HTERT RPE-1 (cell line): Measurements from ENCODE around the gene SNAPC3.

Experiments used
- in situ Hi-C: fragments of 300-500 bp; cut with MboI; formaldehyde crosslinking; loops from 4 replicates; pipeline ENCODE4 v1.14.3; 2020; ENCODE audit warnings: low sequenced_read_pairs

Gene SNAPC3

GRCh38 chr9:15485836-15486666 lies 63.4 kb downstream of the SNAPC3 start:
- in situ Hi-C loops: no loop called here

- in situ Hi-C loops: no loop called here
Measured at GRCh38 chr9:15491950-15492349, 69.3 kb downstream of the SNAPC3 start.

DNA sequence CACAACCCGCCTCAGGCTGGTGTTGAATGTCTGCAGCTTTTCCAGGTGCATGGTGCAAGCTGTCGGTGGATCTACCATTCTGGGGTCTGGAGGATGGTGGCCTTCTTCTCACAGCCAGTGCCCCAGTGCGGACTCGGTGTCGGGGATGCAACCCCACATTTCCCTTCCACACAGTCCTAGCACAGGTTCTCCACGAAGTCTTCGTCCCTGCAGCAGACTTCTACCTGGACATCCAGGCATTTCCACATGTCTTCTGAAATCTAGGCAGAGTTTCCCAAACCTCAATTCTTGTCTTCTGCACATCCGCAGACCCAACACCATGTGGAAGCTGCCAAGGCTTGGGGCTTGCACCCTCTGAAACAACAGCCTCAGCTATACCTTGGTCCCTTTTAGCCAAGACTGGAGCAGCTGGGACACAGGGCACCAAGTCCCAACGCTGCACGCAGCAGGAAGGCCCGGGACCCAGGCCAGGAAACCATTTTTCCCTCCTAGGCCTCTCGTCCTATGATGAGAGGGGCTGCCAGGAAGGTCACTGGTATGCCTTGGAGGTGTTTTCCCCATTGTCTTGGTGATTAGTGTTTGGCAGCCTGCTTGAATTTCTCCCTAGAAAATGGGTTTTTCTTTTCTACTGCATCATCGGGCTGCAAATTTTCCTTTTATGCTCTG lies 69.9 kb downstream of the SNAPC3 start:
- in situ Hi-C loops: no loop called here

- in situ Hi-C loops: no loop called here
Measured at GRCh38 chr9:15498246-15498995, 75.7 kb downstream of the SNAPC3 start.

DNA sequence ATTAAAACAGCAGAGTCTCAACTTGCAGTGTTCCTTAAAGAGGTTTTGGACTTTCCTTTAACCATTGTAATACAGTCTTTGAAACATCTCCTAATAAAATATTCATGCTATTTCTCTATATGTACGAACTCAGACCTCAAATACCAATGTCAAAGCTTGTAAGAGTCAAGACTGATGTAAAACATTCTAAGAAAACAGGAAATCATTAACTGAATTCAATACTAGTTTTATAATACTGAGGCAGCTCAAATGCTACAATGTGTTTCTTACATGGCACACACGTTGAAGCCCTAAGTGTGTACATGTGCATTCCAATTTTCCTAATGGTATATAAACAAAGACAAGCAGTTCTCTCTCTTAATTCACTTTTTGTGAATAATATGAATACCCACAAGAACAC lies 76.5 kb downstream of the SNAPC3 start:
- in situ Hi-C loops: no loop called here

DNA sequence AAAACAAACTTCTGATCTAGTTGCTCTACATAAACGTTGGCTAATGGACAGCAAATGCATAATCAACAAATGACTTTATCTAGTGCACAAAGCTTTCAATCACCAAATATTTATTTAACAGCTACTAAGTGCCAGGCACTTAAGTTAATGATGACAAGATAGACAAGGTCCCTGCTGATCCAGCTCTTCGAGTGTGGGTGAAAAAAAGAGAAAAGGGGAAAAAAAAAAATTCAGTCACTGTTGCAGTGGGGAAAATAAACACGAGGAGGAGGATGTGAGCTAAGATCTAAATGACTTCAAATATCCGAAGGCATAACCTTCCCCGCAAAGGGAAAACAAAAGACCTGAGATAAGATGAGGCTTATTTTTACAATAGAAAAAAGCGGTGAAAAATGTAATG lies 78.5 kb downstream of the SNAPC3 start:
- in situ Hi-C loops: no loop called here

- in situ Hi-C loops: no loop called here
Measured at GRCh38 chr9:15501803-15502202, 79.1 kb downstream of the SNAPC3 start.

DNA sequence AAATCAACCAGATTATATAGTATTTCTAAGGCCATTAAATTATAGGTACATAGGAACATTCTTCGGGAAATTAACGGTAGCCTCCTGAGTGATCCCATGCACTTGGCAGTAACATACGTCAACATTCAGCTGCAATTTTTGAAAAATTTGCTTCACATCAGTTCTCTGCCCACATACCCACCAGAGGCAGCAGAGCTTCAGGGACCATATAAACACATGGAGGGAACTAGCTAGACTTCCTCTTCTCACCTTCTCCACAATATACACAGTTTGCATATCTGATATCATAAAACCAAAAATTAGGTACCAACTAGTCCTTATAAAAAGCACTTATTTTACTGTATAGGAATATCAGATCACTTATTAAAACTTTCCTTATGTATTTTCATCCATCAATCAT lies 83.2 kb downstream of the SNAPC3 start:
- in situ Hi-C loops: no loop called here

- in situ Hi-C loops: no loop called here
Measured at GRCh38 chr9:15509931-15510788, 87.5 kb downstream of the SNAPC3 start.

DNA sequence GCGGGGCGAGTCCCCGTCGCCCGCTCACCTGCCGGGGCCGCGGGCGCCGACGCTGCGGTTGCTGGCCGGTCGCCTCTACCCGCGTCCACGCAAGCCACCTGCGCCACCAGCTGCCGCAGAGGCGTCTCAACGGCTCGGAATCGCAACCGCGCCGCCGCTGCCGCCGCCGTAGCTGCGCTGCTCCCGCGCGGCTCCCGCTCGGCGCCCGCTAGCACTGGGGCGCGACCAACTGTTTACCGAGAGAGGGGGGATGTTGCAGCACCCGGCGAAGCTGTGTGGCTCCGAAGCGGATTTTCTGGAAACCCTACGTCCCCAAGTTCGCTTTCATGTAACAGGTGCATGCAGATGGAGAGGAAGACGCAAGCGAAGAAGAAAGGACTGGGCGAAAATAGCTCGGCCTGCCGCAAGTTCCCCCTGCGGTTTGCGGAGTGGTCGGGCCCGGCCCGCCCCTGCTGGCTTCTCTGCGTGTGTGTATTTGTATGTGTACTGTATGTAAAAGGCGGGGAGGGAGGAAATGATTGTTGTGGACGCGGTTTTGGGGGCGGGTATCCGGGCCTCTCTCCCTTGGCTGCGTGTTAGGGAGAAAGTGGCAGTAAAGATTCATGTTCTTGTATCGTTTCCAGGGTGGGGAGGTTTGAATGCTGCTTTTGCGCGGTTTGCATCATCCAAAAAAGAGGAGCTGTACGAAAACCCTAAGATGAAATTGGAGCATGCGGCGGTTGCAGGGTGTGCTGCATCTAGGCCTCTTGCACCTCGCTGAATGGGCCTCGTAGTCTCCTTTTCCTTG lies 88.3 kb downstream of the SNAPC3 start, which contains the start of gene PSIP1:
Gene PSIP1, minus strand, starts transcription at position 182 of the 787 bp plus-strand sequence. CDS start 782 bp downstream, outside the sequence.
- in situ Hi-C loops: no loop called here
